BE2C (cell line): ENCODE results near the gene PEF1.

Source experiments
- DNase-seq: peaks from one replicate; pipeline ENCODE4 v3.0.0-alpha.2; 2020
- H3K27me3 ChIP-seq: fragments of 250-450 bp; sonication (Bioruptor Pico); 2 replicates; pipeline ENCODE4 v1.5.1; 2020; ENCODE audit warnings: mild to moderate bottlenecking
- H3K36me3 ChIP-seq: fragments of 250-450 bp; sonication (Bioruptor Pico); 2 replicates; pipeline ENCODE4 v1.5.1; 2020; ENCODE audit warnings: mild to moderate bottlenecking
- H3K4me1 ChIP-seq: fragments of 250-450 bp; sonication (Bioruptor Pico); 2 replicates; pipeline ENCODE4 v1.5.1; 2020
- H3K4me3 ChIP-seq: 2 replicates; pipeline ENCODE4 v1.5.1; 2011; ENCODE audit warnings: low read depth, low read length
- H3K9me3 ChIP-seq: fragments of 250-450 bp; sonication (Bioruptor Pico); 2 replicates; pipeline ENCODE4 v1.5.1; 2020
- CTCF ChIP-seq: IDR thresholded peaks from 2 replicates; pipeline ENCODE4 v1.5.1; 2012; ENCODE audit warnings: mild to moderate bottlenecking, low read depth, low read length

Gene PEF1

GRCh38 chr1:31651089-31651420 lies 6.4 kb upstream of the PEF1 start:
- H3K9me3 ChIP-seq, result no peaks in the 10 kb centered on the region
- DNase-seq, result no peak
- TF ChIP-seq CTCF, result no peak
- H3K4me3 ChIP-seq, result no peak overlapping the region
- no peaks in the 10 kb centered on the region for H3K4me1 ChIP-seq
- H3K27me3 ChIP-seq, result no peaks in the 10 kb centered on the region
- H3K36me3 ChIP-seq, result no peaks in the 10 kb centered on the region

GRCh38 chr1:31650161-31651088 lies 5.7 kb upstream of the PEF1 start:
- no peak for TF ChIP-seq CTCF
- H3K4me3 ChIP-seq, result no peak overlapping the region
- no peaks in the 10 kb centered on the region for H3K27me3 ChIP-seq
- no peaks in the 10 kb centered on the region for H3K36me3 ChIP-seq
- no peaks in the 10 kb centered on the region for H3K9me3 ChIP-seq
- DNase-seq, result no peak
- no peaks in the 10 kb centered on the region for H3K4me1 ChIP-seq

GRCh38 chr1:31648641-31649357 lies 4.1 kb upstream of the PEF1 start:
- DNase-seq, result no peak
- TF ChIP-seq CTCF, result no peak
- Histone ChIP-seq H3K9me3 (no peaks in the 10 kb centered on the region), H3K27me3 (no peaks in the 10 kb centered on the region), H3K4me3 (no peak overlapping the region), H3K36me3 (no peaks in the 10 kb centered on the region), H3K4me1 (no peaks in the 10 kb centered on the region)

- H3K4me3 ChIP-seq, result no peak overlapping the region
- no peaks in the 10 kb centered on the region for H3K27me3 ChIP-seq
- no peaks in the 10 kb centered on the region for H3K9me3 ChIP-seq
- H3K4me1 ChIP-seq, result no peaks in the 10 kb centered on the region
- no peak for DNase-seq
- H3K36me3 ChIP-seq, result no peaks in the 10 kb centered on the region
- no peak for TF ChIP-seq CTCF
Measured at GRCh38 chr1:31648190-31648589, 3.5 kb upstream of the PEF1 start.

- no peaks in the 10 kb centered on the region for H3K27me3 ChIP-seq
- DNase-seq, result no peak
- no peaks in the 10 kb centered on the region for H3K4me1 ChIP-seq
- TF ChIP-seq CTCF, result no peak
- H3K9me3 ChIP-seq, result no peaks in the 10 kb centered on the region
- H3K36me3 ChIP-seq, result no peaks in the 10 kb centered on the region
- no peak overlapping the region for H3K4me3 ChIP-seq
Measured at GRCh38 chr1:31647106-31647505, 2.4 kb upstream of the PEF1 start.
